T-helper 2 cell treated with Interferon-gamma antibody and Interleukin-4, amounts not matched to agents 100 ng/mL and 5 ng/mL, for 36 hours (primary cell): ENCODE data around the gene MCM3. TPM values are rescaled to one million over a fixed set of nuclear protein-coding genes. Genes with fewer than 3 reads are reported as not detected.

Experiments
- total RNA-seq: library from RNA; stranded (reverse); gene quantifications from 2 replicates; pipeline ENCODE4 v1.2.3, GENCODE V29; 2022

Gene MCM3
- total RNA-seq, 1 donor from 2014 or later = 211 TPM

Other genes with a start within 250 kb of the MCM3 start
- gene PKHD1, start 197.1 kb downstream of the MCM3 start, total RNA-seq = not detected in 2 replicates
- gene IL17A, start 98.4 kb downstream of the MCM3 start, total RNA-seq = not detected in 2 replicates
- gene IL17F, start 40.2 kb downstream of the MCM3 start, total RNA-seq = not detected in 2 replicates
- gene PAQR8, start 77.4 kb upstream of the MCM3 start, total RNA-seq = 14.1 and 15.9 TPM in 2 replicates
- 1.0 and 1.6 TPM in 2 replicates for gene EFHC1, start 135.6 kb upstream of the MCM3 start, total RNA-seq